Psoas muscle (tissue), 8 donors: Measurements from ENCODE around the gene PDXDC1. TPM values are rescaled to one million over a fixed set of nuclear protein-coding genes. Genes with fewer than 3 reads are reported as not detected.
A peak's percentile ranks its signal among the peaks of the same experiment; 100 is the strongest.
"Not testable (repeated sequence)": the region's sequence is repeated elsewhere in the genome, so short reads cannot be mapped to it uniquely, and the experiment has no call there.

ENCODE experiments used
- ATAC-seq, 4 donors: fragments of 200-7000 bp; cut with Tn5 transposase; one replicate each; pipeline ENCODE4 v1.9.1; 2020; ENCODE audit warnings: moderate library complexity in 3 of 4, mild to moderate bottlenecking in 2 of 4
- DNase-seq, 2 donors: peaks; one replicate each; pipeline ENCODE4 v3.0.0-alpha.2; 2020
- H3K27ac ChIP-seq: fragments of 200-600 bp; one replicate; pipeline ENCODE4 v1.8.0; 2022
- H3K27me3 ChIP-seq, 3 donors: fragments of 200-600 bp in 1 of 3; one replicate each; pipeline versions ENCODE4 v1.6.1 to v1.8.0; 2013 to 2022; ENCODE audit warnings: low read length in 2 of 3, mild to moderate bottlenecking in 2 of 3, moderate library complexity in 1 of 3; ENCODE audit not compliant: insufficient read depth in 3 of 3
- H3K36me3 ChIP-seq, 2 donors: fragments of 200-600 bp in 1 of 2; one replicate each; pipeline versions ENCODE4 v1.6.1 to v1.8.0; 2013 to 2022; ENCODE audit warnings: low read depth in 1 of 2, mild to moderate bottlenecking in 1 of 2, moderate library complexity in 1 of 2; ENCODE audit not compliant: insufficient read depth in 1 of 2
- H3K4me1 ChIP-seq: fragments of 200-600 bp; one replicate; pipeline ENCODE4 v1.8.0; 2022
- H3K4me3 ChIP-seq: fragments of 200-600 bp; one replicate; pipeline ENCODE4 v1.8.0; 2022; ENCODE audit warnings: mild to moderate bottlenecking
- H3K9me3 ChIP-seq: fragments of 200-600 bp; one replicate; pipeline ENCODE4 v1.8.0; 2022
- CTCF ChIP-seq: fragments of 200-600 bp; IDR thresholded peaks from one replicate; pipeline ENCODE4 v1.8.0; 2022; ENCODE audit warnings: antibody characterized with exemption
- WGBS, 3 donors: extraction: QIAGEN DNeasy Blood & Tissue Kit; methylation state at CpG; one replicate each; pipeline versions ENCODE4 v1.1.6 to v1.1.7; 2013; 5-methylcytosine and 5-hydroxymethylcytosine counted together
- intact Hi-C, 2 donors: fragments of 100-400 bp; cut with DNase I; formaldehyde crosslinking; loops; one replicate each; pipeline versions ENCODE4 v1.11.0 to v1.14.2; 2022
- polyA plus RNA-seq, 3 donors: library from polyadenylated mRNA; stranded (reverse); fragments of 200-250 nt; gene quantifications; one replicate each; pipeline ENCODE4 v1.2.3, GENCODE V29; 2013
- total RNA-seq, 4 donors: library from RNA; stranded (reverse); fragmentation: NEBNext Ultra II Directional in 2 of 4; extraction: Animal tissue kit (Norgen Biotek cat#: 25700) in 2 of 4; gene quantifications; one replicate each; pipeline versions ENCODE4 v1.2.1 to v1.2.4, GENCODE V29; 2021 to 2023
- donor health status: healthy with polysubstance abuse.
- donor health status: DM: no; HTN: no; CAD: no; lungs with moderate emphysema.
- donor health status: Bipolar disorder and iron deficiency.
- donor health status: healthy.
- donor health status: DM: yes; HTN: yes; CAD: no.
- donor health status: DM: no; HTN: no; CAD: no.
- donor health status: DM: no; HTN: no; CAD: no.
- donor health status: DM: yes; HTN: yes; CAD: no.

The PDXDC1 gene
- total and polyA plus RNA-seq, 7 donors = 22.1 to 82.5 (median 52.3) TPM

- DNase-seq (peak in 1 of 2 donors; percentile 73), ATAC-seq (peak; percentile 71 to 76 (median 75))
- Histone ChIP-seq H3K27ac (peak overlapping the region; percentile 50), H3K4me3 (peak overlapping the region; percentile 58)
- TF ChIP-seq CTCF = peak; percentile 17
- intact Hi-C loops, H3K4me1 ChIP-seq, H3K9me3 ChIP-seq, H3K36me3 ChIP-seq, H3K27me3 ChIP-seq: not testable (repeated sequence)
- WGBS, 3 donors = 39 to 52% (median 46%) methylated on average over 68 to 88 of the region's 98 CpGs
These were observed 14.8 kb downstream of the PDXDC1 start for GRCh38 chr16:14989291-14990281.

GRCh38 chr16:14993277-14994151, 18.7 kb downstream of the PDXDC1 start:
- H3K27ac ChIP-seq, H3K4me3 ChIP-seq, DNase-seq, H3K9me3 ChIP-seq, ATAC-seq, H3K27me3 ChIP-seq, intact Hi-C loops, H3K36me3 ChIP-seq, H3K4me1 ChIP-seq: not testable (repeated sequence)
- 90 to 98% (median 93%) methylated on average over 5 to 7 of the region's 7 CpGs for WGBS, 3 donors

GRCh38 chr16:14996702-14997101, 21.9 kb downstream of the PDXDC1 start:
- H3K9me3 ChIP-seq, H3K27me3 ChIP-seq, H3K4me1 ChIP-seq, ATAC-seq, H3K4me3 ChIP-seq, DNase-seq, intact Hi-C loops, H3K27ac ChIP-seq: not testable (repeated sequence)
- 91 to 95% (median 93%) methylated on average over 5 to 6 of the region's 6 CpGs for WGBS, 3 donors
- H3K36me3 ChIP-seq = peaks cover 0 to 24% of the 10 kb centered on the region in 2 donors

GRCh38 chr16:14998300-14998699, 23.5 kb downstream of the PDXDC1 start:
- 96 to 97% (median 97%) methylated on average over 7 of the region's 7 CpGs for WGBS, 3 donors
- H3K4me1 ChIP-seq, H3K27me3 ChIP-seq, H3K9me3 ChIP-seq, ATAC-seq, H3K27ac ChIP-seq, DNase-seq, intact Hi-C loops, H3K4me3 ChIP-seq: not testable (repeated sequence)
- peaks cover 0 to 24% of the 10 kb centered on the region in 2 donors for H3K36me3 ChIP-seq

GRCh38 chr16:14999845-15000244, 25.0 kb downstream of the PDXDC1 start:
- intact Hi-C loops, H3K27me3 ChIP-seq, H3K9me3 ChIP-seq, DNase-seq, H3K4me3 ChIP-seq, H3K27ac ChIP-seq, H3K4me1 ChIP-seq: not testable (repeated sequence)
- peaks cover 0 to 36% of the 10 kb centered on the region in 2 donors for H3K36me3 ChIP-seq
- 64 to 75% (median 65%) methylated on average over 3 of the region's 3 CpGs for WGBS, 3 donors
- peak in 1 of 4 donors; percentile 8 for ATAC-seq

- H3K9me3 ChIP-seq, DNase-seq, intact Hi-C loops, H3K27ac ChIP-seq, H3K4me1 ChIP-seq, H3K27me3 ChIP-seq, H3K4me3 ChIP-seq: not testable (repeated sequence)
- peak in 1 of 4 donors; percentile 49 for ATAC-seq
- 39 to 58% (median 40%) methylated on average over 1 of the region's 3 CpGs for WGBS, 3 donors
- peaks cover 0 to 53% of the 10 kb centered on the region in 2 donors for H3K36me3 ChIP-seq
These were observed 27.6 kb downstream of the PDXDC1 start for GRCh38 chr16:15002448-15002847.

- intact Hi-C loops, H3K27me3 ChIP-seq, H3K4me1 ChIP-seq, H3K27ac ChIP-seq, H3K9me3 ChIP-seq, DNase-seq, H3K4me3 ChIP-seq: not testable (repeated sequence)
- ATAC-seq = peak in 2 of 4 donors; percentile 22 to 41
- H3K36me3 ChIP-seq = peaks cover 0 to 47% of the 10 kb centered on the region in 2 donors
- 82 to 86% (median 82%) methylated on average over 5 of the region's 5 CpGs for WGBS, 3 donors
These were observed 30.7 kb downstream of the PDXDC1 start for GRCh38 chr16:15005357-15006132.

- H3K27ac ChIP-seq, H3K9me3 ChIP-seq, H3K4me1 ChIP-seq, ATAC-seq, H3K4me3 ChIP-seq, H3K27me3 ChIP-seq, DNase-seq, intact Hi-C loops: not testable (repeated sequence)
- WGBS, 3 donors = 87 to 92% (median 88%) methylated on average over 3 of the region's 3 CpGs
- H3K36me3 ChIP-seq = peaks cover 0 to 56% of the 10 kb centered on the region in 2 donors
These were observed 33.8 kb downstream of the PDXDC1 start for GRCh38 chr16:15008647-15009046.

GRCh38 chr16:15012941-15013340, 38.1 kb downstream of the PDXDC1 start:
- H3K9me3 ChIP-seq, H3K27ac ChIP-seq, H3K4me3 ChIP-seq, ATAC-seq, H3K27me3 ChIP-seq: not testable (repeated sequence)
- peak in 1 of 2 donors; percentile 25 for DNase-seq
- intact Hi-C loops = loop anchor here in 1 of 2 donors (5.0 kb wide), 1 partner anchor 669 kb away; no protein-coding TSS in a partner anchor
- 97 to 98% (median 97%) methylated on average over 10 of the region's 10 CpGs for WGBS, 3 donors
- peaks cover 25% of the 10 kb centered on the region for H3K4me1 ChIP-seq
- peaks cover 0 to 37% of the 10 kb centered on the region in 2 donors for H3K36me3 ChIP-seq
